ENCODE measurements around the gene SEZ6L2.
A peak's percentile ranks its signal among the peaks of the same experiment; 100 is the strongest.
"Not testable (repeated sequence)": the region's sequence is repeated elsewhere in the genome, so short reads cannot be mapped to it uniquely, and the experiment has no call there.

The SEZ6L2 gene

GRCh38 chr16:29909851-29910250 is 10.5 kb upstream of the SEZ6L2 start:
- not testable (repeated sequence) for DNase-seq

- DNase-seq, result no peak
These were observed 10.0 kb upstream of the SEZ6L2 start for GRCh38 chr16:29909391-29909790.

GRCh38 chr16:29908719-29909220 is 9.4 kb upstream of the SEZ6L2 start:
- DNase-seq, result no peak

- DNase-seq, result no peak
These were observed 8.6 kb upstream of the SEZ6L2 start for GRCh38 chr16:29907973-29908372.

GRCh38 chr16:29906520-29907244 is 7.3 kb upstream of the SEZ6L2 start:
- no peak for DNase-seq

GRCh38 chr16:29905668-29906067 is 6.3 kb upstream of the SEZ6L2 start:
- DNase-seq, result no peak

GRCh38 chr16:29904947-29905346 is 5.6 kb upstream of the SEZ6L2 start:
- DNase-seq, result no peak

GRCh38 chr16:29903590-29903989 is 4.2 kb upstream of the SEZ6L2 start:
- no peak for DNase-seq

GRCh38 chr16:29901607-29901945 is 2.2 kb upstream of the SEZ6L2 start:
- DNase-seq, result no peak

- DNase-seq, result peak; percentile 12
These were observed 1.7 kb upstream of the SEZ6L2 start for GRCh38 chr16:29900888-29901606.

- peak; percentile 86 for DNase-seq
These were observed 945 bp upstream of the SEZ6L2 start, which contains the start of gene ASPHD1 for GRCh38 chr16:29900102-29900887. Gene ASPHD1, plus strand, starts transcription at chr16:29900488. Its CDS starts 484 bp downstream, at chr16:29900972.

- peak; percentile 54 for DNase-seq
These were observed 390 bp downstream of the SEZ6L2 start for GRCh38 chr16:29898804-29899515.

GRCh38 chr16:29898135-29898803 is 1.1 kb downstream of the SEZ6L2 start:
- peak; percentile 44 for DNase-seq

- DNase-seq, result no peak
These were observed 2.0 kb downstream of the SEZ6L2 start for GRCh38 chr16:29897333-29897732.

GRCh38 chr16:29896841-29897240 is 2.5 kb downstream of the SEZ6L2 start:
- no peak for DNase-seq

- DNase-seq, result no peak
These were observed 5.0 kb downstream of the SEZ6L2 start for GRCh38 chr16:29894352-29894751.

GRCh38 chr16:29893553-29893952 is 5.8 kb downstream of the SEZ6L2 start:
- no peak for DNase-seq

GRCh38 chr16:29892458-29892813 is 6.9 kb downstream of the SEZ6L2 start:
- no peak for DNase-seq

GRCh38 chr16:29891525-29892457 is 7.6 kb downstream of the SEZ6L2 start:
- DNase-seq, result no peak

GRCh38 chr16:29889372-29889771 is 10.0 kb downstream of the SEZ6L2 start:
- DNase-seq, result not testable (repeated sequence)

GRCh38 chr16:29883987-29884386 is 15.4 kb downstream of the SEZ6L2 start:
- no peak for DNase-seq

Measured in retina (tissue), 1 donor.